Fibroblast of skin of right quadriceps (primary cell): ENCODE measurements around the gene ITGA11.
A peak's percentile ranks its signal among the peaks of the same experiment; 100 is the strongest.

Experiments used
- DNase-seq: peaks from one replicate; pipeline ENCODE4 v3.0.0-alpha.2; 2013

Gene ITGA11

DNA sequence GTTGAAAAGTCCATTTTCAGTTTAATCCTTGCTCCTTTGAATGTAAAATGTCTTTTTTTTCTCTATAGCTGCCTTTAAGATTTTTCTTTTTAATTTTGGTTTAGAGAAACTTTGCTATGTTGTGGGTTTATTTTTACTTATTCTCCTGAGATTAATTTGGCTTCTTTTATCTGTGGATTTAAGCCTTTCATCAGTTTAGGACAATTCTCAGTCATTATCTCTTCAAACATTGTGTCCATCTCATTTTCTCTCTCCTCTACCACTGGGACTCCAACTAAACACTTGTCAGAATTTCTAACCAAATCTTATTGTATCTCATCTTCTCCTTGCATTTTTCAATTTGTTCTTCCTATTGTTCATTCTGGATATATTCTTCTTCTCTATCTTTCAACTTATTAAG, 12.4 kb upstream of the ITGA11 start:
- no peak for DNase-seq

DNA sequence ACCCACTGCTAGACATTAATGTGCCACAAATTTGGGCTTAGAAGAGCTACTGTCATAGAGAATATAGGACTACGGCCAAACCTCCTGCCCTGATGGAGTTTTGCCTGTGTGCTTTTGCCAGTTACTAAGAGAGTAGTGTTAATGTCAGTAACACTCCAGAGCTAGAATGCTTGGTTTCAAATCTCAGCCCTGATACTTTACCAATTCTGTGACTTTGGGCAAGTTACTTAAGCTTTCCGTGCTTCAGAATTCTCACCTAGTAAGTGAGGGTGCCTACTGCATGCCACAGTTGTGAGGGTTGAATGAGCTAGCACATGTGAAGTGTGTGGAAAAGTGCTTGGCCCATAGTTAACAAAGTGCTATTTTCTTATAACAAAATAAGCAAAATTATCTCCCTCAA, 10.9 kb upstream of the ITGA11 start:
- DNase-seq = no peak

GRCh38 chr15:68442041-68442440, 10.1 kb upstream of the ITGA11 start:
- DNase-seq = peak; percentile 66

GRCh38 chr15:68441045-68441743, 9.2 kb upstream of the ITGA11 start:
- DNase-seq = peak; percentile 45

DNA sequence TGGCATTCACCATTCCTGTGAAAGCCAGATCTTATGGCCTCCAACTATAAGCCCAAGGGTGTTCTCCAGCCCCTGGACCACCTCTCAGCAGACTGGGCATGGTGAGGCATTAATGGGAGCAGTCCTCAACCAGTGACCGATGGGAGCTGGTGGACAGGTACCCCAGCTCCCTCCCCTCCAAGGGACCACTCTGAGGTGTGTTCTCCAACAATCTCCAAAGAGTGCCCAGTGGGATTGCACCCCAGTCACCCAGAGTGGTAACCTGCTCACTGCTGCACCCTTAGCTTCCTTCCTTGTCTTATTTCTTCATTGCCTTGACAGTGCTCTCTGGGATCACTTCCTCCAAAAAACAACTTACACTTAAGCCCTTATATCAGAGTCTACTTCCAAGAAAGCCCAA, 8.2 kb upstream of the ITGA11 start:
- DNase-seq = no peak

DNA sequence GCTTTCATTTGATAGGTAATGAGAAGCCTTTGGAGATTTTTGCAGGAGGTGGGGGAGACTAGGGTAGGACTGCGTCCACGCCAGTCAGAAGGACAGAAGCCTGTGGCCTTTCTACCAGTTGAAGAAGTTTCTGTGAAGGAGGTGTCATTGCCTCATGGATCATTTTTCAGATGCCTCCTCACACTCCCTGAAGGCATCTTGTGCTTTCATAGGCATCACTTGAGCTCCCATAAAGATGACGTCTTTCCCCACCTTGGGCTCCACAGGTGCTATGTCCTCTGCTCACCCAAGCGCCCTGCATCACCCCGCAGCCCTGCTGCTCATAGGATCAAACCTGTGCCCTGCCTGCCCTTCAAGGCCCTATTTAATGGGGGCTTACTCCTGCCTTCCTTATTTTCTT, 7.5 kb upstream of the ITGA11 start:
- DNase-seq = no peak

DNA sequence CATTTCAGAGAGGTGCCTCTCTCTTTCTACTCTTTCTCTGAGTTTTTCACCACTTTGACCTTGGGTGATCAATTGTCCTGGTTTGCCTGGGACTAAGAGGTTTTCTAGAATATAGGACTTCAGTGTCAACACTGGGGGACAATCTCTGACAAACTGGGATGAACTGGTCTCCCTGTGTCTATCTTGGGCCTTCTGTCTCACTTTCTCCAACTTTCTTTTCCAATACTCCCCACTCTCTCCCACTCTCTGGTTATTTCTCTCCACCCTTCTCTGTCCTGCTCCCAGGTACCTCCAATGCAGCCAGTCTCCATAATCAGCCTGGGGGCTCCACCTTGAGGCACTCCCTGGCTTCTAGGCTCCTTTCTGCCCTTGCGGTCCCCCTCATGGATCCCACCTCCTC, 4.7 kb upstream of the ITGA11 start:
- DNase-seq = no peak

- no peak for DNase-seq
Observed at GRCh38 chr15:68435966-68436365, 4.0 kb upstream of the ITGA11 start.

GRCh38 chr15:68434021-68434420, 2.1 kb upstream of the ITGA11 start:
- no peak for DNase-seq

DNA sequence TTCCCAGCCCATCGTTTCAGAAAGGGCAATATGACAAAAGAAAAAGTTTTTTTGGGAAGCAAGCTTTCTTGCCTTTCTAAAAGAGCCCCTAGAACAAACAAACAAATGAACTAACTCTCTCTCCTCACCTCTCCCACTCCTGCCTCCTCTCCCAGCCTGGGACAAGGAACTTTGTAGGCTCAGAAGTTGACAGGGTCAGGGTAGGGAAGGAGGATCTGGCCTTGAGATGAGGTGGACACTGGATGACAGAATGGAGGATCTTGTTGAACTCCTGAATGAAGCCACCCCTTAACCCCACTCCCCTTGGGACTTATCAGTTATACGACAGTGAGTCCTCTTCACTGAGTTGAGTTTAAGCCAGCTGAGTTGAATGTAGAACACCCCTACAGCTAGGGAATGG, 1.6 kb upstream of the ITGA11 start:
- DNase-seq = no peak

GRCh38 chr15:68432441-68433064, 590 bp upstream of the ITGA11 start:
- no peak for DNase-seq

- DNase-seq = no peak
Observed at GRCh38 chr15:68431037-68431791, 749 bp downstream of the ITGA11 start.

DNA sequence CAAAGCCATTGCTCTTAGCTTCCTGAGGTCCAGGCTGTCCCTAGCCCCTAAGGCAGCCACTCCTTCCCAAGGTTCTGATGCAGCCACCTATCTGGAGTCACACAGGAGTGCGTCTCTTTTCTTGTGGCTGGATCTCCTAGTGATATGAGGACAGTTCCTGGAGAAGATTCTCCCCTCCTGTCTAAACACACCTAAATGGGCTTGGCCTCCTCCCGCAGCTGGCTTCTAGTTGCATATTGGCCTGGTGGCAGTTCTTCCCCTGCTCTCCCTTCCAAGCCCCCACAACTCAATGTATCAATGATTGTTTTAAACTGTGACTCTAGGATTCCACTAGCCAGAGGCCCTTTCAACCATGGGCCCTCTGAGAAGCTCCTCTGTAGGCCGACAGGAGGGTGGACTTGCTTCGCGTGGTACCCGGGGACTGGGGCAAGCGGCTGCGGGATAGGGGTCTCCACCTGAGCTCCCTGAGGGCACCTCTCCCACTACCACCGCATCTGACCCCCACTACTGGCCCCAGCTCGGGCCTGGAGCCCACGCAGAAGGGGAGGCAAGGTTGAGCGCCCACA, 1.4 kb downstream of the ITGA11 start:
- DNase-seq = no peak

GRCh38 chr15:68429691-68430470, 2.1 kb downstream of the ITGA11 start:
- DNase-seq = peak; percentile 85

- DNase-seq = no peak
Observed at GRCh38 chr15:68428431-68428940, 3.5 kb downstream of the ITGA11 start.

DNA sequence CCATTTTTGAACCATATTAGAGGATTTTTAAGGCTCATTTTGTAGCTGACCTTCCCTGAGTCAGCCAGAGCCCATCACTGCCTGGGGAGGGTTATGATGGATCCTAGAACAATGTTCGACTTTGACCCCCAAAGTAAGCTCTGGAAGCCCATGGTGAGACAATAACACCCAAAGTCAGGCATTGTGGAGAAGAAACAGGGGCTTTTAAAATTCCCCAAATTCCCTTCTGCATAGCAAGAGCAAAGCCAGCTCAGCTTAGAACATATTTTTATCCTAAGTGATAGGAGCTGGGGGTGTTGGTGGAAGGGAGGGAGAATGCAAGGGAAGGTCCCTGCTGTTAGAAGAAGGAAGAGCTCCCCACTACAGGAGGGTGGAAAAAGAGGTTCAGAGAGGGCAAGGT, 4.0 kb downstream of the ITGA11 start:
- DNase-seq = peak; percentile 51

DNA sequence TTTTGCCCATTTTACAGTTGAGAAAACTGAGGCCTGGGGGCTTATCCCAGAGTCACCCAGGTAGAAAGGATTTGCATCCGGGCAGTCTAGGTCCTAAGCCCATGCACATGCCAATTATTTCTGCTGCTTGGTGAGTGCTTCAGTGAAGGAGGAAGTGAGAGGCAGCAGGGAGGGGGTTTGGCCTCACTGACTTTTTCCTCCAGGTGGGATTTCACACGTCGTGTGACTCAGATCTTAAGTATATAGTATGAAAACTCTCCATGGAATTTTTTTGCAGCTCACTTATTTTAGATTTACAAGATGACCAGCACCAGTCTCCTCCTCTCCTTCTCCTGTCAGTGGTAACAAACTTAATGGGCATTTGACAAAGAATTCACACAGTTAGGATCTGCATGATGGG, 4.6 kb downstream of the ITGA11 start:
- DNase-seq = peak; percentile 59

DNA sequence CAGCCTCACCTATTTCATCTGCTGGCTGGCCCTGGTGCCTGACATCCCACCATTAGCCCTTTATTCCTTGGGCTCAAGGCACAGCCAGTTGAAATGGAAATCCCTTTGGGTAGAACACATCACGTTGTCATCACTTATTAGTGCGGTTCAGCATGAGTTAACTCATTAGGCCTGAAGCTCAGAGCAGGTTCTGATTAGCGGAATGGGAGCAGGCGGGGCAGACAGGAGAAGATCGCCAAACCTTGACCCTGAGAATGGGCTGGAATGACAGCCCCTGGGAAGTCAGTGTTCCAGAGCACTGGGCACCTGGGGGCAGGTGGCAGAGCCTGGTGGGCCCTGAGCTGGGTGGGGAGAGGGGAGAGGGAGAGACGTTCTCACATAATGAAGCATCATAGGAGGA, 5.8 kb downstream of the ITGA11 start:
- DNase-seq = peak; percentile 41

- DNase-seq = peak; percentile 89
Observed at GRCh38 chr15:68425428-68426060, 6.4 kb downstream of the ITGA11 start.

DNA sequence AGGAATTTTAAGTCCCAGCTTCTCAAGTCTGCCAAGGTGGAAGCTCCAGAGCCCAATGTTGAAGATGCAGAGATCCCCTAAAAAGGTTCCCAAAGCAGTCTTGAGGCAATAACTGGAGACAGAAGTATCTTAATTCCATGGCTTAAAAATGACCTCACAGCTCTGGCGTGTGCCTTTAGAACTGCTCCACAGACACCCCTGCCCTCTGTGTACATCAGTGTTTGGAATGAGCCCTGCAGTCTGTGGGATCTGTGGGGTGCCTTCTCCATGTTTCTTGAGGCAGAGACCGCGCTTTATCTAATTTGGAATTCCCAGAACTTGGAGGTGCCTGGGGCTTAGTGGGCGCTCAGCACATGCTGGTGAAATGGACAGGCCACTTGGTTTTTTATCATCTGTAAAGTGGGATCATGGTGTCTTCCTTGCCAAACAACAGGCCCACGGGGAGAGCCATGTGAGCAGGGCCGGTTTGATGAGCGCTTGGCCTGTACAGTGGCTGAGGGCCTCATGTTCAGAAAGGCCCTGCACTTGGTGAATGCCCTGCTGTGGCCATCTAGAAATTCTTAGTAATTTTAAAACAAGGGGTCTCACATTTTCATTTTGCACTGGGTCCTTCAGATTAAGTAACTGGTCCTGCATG, 7.1 kb downstream of the ITGA11 start:
- no peak for DNase-seq

- DNase-seq = no peak
Observed at GRCh38 chr15:68423359-68424296, 8.3 kb downstream of the ITGA11 start.
